IPS DF 6.9 (cell line): ENCODE results near the gene SYT15.
"Not testable (repeated sequence)": the region's sequence is repeated elsewhere in the genome, so short reads cannot be mapped to it uniquely, and the experiment has no call there.

Experiments used
- DNase-seq: peaks from one replicate; pipeline ENCODE4 v3.0.0-alpha.2; 2013; ENCODE audit warnings: low read depth, low spot score
- H3K27ac ChIP-seq: one replicate; pipeline ENCODE4 v1.5.1; 2013; ENCODE audit warnings: low read length, control low read depth
- H3K27me3 ChIP-seq: 2 replicates; pipeline ENCODE4 v1.6.1; 2013; ENCODE audit warnings: mild to moderate bottlenecking, low read length; ENCODE audit not compliant: control insufficient read depth, insufficient read depth
- H3K36me3 ChIP-seq: 2 replicates; pipeline ENCODE4 v1.6.1; 2013; ENCODE audit warnings: low read length; ENCODE audit not compliant: control insufficient read depth, insufficient read depth
- H3K4me1 ChIP-seq: 2 replicates; pipeline ENCODE4 v1.6.1; 2013; ENCODE audit warnings: low read length; ENCODE audit not compliant: control insufficient read depth, insufficient read depth
- H3K4me3 ChIP-seq: 2 replicates; pipeline ENCODE4 v1.5.1; 2013; ENCODE audit warnings: mild to moderate bottlenecking, low read length
- H3K9me3 ChIP-seq: 2 replicates; pipeline ENCODE4 v1.6.1; 2013; ENCODE audit warnings: low read length, inconsistent platforms; ENCODE audit not compliant: control insufficient read depth, insufficient read depth
- WGBS: extraction: QIAGEN DNeasy Blood & Tissue Kit; methylation state at CpG from one replicate; pipeline ENCODE4 v1.1.7; 2013; ENCODE audit warnings: mixed read lengths, missing lambda C conversion rate; ENCODE audit not compliant: insufficient read length, insufficient coverage; 5-methylcytosine and 5-hydroxymethylcytosine counted together

SYT15 gene

DNA sequence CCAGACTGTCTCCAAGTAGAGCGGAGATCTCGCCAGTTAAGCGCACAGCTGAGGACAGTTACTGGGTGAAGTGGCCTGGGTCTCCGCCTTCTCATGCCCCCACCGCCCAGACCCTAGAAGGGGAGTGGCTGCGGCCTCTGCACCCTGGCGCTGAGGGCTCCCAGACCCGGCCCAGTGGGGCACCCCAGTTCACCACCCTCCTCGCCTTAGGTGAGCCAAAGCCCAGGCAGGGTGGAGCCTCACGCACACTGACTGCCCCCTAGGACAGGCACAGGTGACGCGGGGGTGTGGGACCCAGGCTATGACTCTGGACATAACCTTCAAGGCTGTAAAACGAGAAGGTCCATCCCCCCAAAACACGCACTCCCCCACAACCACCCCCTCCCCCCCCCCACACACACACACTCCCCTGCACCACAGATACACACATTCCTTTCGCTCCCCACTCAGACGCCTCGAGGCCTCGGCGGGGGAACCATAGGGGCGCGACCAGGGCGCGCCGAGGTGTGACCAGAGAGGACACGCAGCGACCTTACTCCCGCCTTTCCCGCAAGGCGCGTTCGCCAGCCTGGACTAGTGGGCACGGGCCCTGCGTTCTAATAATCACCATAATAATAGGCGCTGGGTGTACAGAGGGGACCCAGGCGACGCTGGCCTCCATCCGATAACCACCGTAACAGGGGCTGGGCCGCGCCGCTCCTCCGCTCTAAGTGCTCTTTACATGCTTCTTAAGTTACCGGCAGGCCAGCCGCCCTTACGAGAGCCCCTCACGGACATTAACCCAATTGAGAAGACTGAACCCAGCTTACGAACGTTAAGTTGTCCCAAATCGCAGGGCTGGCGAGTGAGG, 1.1 kb upstream of the SYT15 start:
- H3K36me3 ChIP-seq, H3K27me3 ChIP-seq, H3K4me3 ChIP-seq, H3K27ac ChIP-seq, H3K4me1 ChIP-seq, H3K9me3 ChIP-seq, DNase-seq: not testable (repeated sequence)
- WGBS, result no CpG with 5 or more reads among the region's 50 CpGs

DNA sequence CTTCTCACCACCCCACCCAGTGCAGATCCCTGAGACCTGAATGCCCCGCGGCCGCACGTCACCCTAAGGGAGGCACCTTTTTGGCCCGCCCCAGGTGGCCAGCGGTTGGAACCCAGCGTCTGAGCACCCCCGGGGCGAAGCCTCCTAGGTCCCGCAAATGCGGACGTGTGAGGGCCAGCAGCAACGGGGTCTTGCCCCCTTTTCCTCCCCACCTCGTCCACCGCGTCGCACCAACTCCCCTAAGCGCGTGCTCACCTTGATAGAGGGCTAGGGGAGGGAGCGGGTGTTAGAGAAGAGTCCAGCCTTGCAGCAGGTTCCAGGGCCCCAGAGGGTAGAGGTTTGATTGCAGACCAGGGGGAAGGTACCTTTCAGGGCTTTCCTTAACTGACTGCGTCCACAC, 450 bp downstream of the SYT15 start:
- DNase-seq, H3K9me3 ChIP-seq, H3K4me3 ChIP-seq, H3K4me1 ChIP-seq, H3K27ac ChIP-seq, H3K36me3 ChIP-seq, H3K27me3 ChIP-seq: not testable (repeated sequence)
- no CpG with 5 or more reads among the region's 21 CpGs for WGBS

DNA sequence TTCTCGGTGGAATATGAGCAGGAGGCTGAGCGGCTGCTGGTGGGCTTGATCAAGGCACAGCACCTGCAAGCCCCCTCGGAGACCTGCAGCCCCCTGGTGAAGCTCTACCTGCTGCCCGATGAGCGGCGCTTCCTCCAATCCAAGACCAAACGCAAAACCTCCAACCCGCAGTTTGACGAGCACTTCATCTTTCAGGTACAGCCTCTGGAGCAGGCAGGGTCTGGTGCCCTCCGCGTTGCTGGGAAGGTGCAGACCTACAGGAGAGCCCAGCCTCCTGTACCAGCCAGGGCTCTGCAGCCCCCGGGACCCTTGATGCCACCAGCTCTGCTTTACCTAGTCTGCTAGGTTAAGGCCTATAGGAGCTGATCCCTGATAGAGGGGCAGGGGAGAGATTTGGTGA, 3.1 kb downstream of the SYT15 start:
- H3K4me1 ChIP-seq, H3K9me3 ChIP-seq, H3K27ac ChIP-seq, H3K4me3 ChIP-seq, DNase-seq, H3K27me3 ChIP-seq, H3K36me3 ChIP-seq: not testable (repeated sequence)
- WGBS, result no CpG with 5 or more reads among the region's 12 CpGs

DNA sequence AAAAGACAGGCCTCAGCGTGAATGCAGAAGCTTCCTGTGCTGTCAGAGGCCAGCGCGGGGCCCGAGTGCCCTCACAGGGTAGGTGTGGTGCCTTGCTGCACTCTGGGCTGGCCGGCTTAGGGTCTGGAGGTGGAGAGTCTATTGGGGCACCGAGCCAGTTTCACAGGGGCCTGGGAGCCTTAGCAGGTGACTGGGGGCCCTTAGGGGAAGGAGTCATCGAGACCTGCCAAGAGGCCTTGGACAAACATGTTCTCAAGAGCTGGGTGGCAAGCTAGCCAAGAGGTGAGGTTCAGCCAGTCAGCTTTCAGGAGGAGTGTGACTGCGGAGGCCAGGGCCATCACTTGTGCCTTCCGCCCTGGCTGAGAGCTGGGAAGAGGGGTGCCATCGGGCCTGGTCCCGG, 3.6 kb downstream of the SYT15 start:
- not testable (repeated sequence) for H3K27me3 ChIP-seq, DNase-seq, H3K9me3 ChIP-seq, H3K4me3 ChIP-seq, H3K36me3 ChIP-seq, H3K4me1 ChIP-seq, H3K27ac ChIP-seq
- no CpG with 5 or more reads among the region's 11 CpGs for WGBS

DNA sequence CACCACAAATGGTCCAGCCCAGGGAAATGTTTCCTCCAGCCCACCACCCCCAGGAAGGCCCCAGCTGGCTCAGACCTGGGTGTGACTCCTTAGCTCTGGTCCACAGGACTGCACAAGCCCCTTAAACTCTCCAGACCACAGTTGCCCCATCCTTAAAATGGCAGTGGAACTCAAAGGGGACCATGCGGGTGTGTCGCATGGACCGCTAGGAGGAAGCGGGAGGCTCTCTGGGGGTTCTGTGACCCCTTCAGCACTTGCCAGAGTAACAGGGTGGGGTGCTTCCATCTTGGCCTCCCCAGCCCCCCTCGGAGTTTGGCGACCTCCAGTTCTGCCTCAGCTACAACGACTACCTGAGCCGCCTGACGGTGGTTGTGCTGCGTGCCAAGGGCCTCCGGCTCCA, 5.3 kb downstream of the SYT15 start:
- not testable (repeated sequence) for H3K27ac ChIP-seq, H3K9me3 ChIP-seq, H3K27me3 ChIP-seq, H3K4me3 ChIP-seq, DNase-seq, H3K4me1 ChIP-seq, H3K36me3 ChIP-seq
- no CpG with 5 or more reads among the region's 11 CpGs for WGBS

DNA sequence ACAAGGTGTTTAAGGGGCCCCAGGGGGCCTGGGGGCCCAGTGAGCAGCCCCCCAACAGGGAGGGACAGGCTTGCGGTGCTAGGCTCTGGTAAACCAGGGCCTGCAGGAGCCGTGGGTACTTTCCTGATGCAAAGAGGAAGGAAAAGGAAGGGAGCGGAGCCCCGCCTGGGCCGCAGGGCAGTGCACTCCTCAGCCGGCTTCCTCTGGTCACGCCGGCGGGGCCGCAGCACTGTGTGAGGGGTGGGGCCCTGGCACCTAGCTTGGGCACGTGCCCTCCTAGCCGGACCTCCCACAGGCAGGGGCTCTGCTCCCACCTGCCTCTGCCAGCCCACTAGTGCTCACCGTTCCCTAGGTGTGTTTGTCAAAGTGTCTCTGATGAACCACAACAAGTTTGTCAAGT, 6.3 kb downstream of the SYT15 start:
- not testable (repeated sequence) for DNase-seq, H3K4me1 ChIP-seq, H3K9me3 ChIP-seq, H3K4me3 ChIP-seq, H3K27ac ChIP-seq, H3K27me3 ChIP-seq, H3K36me3 ChIP-seq
- no CpG with 5 or more reads among the region's 13 CpGs for WGBS

DNA sequence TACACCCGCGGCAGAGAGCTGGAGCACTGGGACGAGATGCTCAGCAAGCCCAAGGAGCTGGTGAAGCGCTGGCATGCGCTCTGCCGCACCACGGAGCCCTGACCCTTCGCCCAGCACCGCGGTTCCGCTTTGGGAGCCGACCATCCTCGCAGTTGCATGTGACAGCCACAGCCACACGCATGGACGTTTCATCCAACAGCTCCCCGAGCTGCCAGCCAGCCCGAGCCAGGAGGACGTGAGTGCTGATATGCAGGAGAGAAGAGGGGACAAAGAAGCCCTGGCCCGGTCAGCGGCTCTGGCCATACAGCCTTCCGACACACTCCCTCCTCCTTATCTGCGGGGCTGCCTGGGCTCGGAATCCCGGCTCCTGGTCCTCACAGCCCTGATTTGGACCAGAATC, 8.6 kb downstream of the SYT15 start:
- H3K27me3 ChIP-seq, H3K4me3 ChIP-seq, H3K36me3 ChIP-seq, H3K27ac ChIP-seq, DNase-seq, H3K4me1 ChIP-seq, H3K9me3 ChIP-seq: not testable (repeated sequence)
- no CpG with 5 or more reads among the region's 24 CpGs for WGBS

DNA sequence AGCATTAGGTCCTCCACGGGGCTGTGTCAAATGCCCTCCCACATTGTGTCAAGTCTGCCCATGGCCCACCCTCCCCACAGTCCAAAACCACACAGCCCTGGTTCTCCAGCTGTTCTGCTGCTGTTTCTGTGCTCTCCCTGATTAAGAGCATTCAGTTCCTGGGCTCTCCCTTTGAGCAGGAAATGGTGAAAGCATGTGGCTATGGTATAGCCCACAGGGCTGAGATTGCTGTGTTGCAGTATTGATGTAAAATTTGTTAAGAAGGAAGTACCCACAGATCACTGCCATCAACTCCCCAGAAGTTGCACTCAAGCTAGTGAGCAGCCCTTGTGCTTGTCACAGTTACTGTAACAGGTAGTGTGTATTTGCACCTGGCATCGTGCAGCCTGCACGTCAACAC, 9.3 kb downstream of the SYT15 start:
- H3K27ac ChIP-seq, H3K9me3 ChIP-seq, DNase-seq, H3K27me3 ChIP-seq, H3K4me1 ChIP-seq, H3K4me3 ChIP-seq, H3K36me3 ChIP-seq: not testable (repeated sequence)
- no CpG with 5 or more reads among the region's 3 CpGs for WGBS

DNA sequence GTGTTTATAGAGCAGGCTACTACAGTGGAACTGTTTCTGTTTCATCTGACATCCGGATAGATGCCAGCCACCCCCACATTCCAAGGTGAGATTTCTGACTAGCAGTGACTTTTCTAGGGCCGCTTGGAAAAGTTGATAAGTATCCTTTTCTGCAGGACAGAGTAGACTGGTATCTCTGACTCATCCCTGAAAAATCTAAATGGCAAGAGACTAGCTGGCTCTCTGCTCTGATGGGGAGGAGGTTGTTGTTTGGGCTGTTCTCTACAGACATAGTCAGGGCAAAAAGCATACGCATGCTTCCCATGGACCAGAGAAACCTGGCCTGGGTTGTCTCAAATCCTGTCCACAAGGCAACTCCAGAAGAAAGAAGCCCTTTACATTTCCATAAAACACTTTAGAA, 10.7 kb downstream of the SYT15 start:
- H3K4me1 ChIP-seq, H3K27me3 ChIP-seq, H3K27ac ChIP-seq, H3K9me3 ChIP-seq, H3K4me3 ChIP-seq, H3K36me3 ChIP-seq, DNase-seq: not testable (repeated sequence)
- WGBS, result no CpG with 5 or more reads among the region's 3 CpGs

DNA sequence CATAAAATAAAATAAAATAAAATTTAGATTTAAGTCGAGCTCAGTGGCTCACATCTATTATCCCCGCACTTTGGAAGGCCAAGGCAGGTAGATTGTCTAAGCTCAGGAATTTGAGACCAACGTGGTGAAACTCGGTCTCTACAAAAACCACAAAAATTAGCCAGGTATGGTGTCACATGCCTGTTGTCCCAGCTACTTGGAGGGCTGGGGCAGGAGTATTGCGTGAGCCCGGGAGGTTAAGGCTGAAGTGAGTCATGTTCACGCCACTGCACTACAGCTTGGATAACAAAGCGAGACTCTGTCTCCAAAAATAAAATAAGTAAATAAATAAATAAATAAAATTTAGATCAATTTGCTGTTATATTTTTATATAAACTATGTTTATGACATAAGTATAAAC, 12.1 kb downstream of the SYT15 start:
- DNase-seq, H3K9me3 ChIP-seq, H3K36me3 ChIP-seq, H3K27me3 ChIP-seq, H3K27ac ChIP-seq, H3K4me1 ChIP-seq, H3K4me3 ChIP-seq: not testable (repeated sequence)
- WGBS, result no CpG with 5 or more reads among the region's 8 CpGs

DNA sequence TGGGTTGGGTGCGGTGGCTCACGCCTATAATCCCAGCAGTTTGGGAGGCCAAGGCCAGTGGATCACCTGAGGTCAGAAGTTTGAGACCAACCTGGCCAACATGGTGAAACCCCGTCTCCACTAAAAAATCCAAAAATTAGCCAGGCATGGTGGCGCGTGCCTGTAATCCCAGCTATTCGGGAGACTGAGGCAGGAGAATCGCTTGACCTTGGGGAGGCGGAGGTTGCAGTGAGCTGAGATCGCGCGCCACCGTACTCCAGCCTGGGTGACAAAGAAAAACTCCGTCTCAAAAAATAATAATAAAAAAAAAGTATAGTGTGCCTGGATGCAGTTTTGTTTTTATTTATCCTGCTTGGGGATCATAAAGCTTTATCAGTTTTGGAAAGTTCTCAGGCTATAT, 14.4 kb downstream of the SYT15 start:
- H3K4me1 ChIP-seq, DNase-seq, H3K9me3 ChIP-seq, H3K4me3 ChIP-seq, H3K27ac ChIP-seq, H3K36me3 ChIP-seq, H3K27me3 ChIP-seq: not testable (repeated sequence)
- WGBS, result no CpG with 5 or more reads among the region's 13 CpGs
